A673 (cell line): ENCODE results near the gene IGSF10. TPM values are rescaled to one million over a fixed set of nuclear protein-coding genes. Genes with fewer than 3 reads are reported as not detected.

Experiments used
- BruUV-seq: library from RNA; stranded (reverse); fragments of 400-500 nt; replicated peaks from 2 replicates; lab custom pipeline; 2021; lab: Mats Ljungman, UMichigan
- CTCF ChIA-PET: fragments of 300-600 bp; sonication (Branson Sonifier 250); formaldehyde crosslinking; loops from one replicate; lab custom pipeline; 2022; ENCODE audit warnings: antibody characterized with exemption; lab: Charles Lee
- POLR2A ChIA-PET: fragments of 300-600 bp; sonication (Branson Sonifier 250); formaldehyde crosslinking; loops from one replicate; lab custom pipeline; 2022; ENCODE audit warnings: antibody characterized with exemption; ENCODE audit not compliant: low non-redundant PET; lab: Charles Lee
- DNase-seq: peaks from one replicate; pipeline ENCODE4 v3.0.0-alpha.2; 2015; ENCODE audit warnings: low spot score
- H3K27ac ChIP-seq: fragments of 200-600 bp; sonication (generic); 2 replicates; pipeline ENCODE4 v1.5.1; 2016; ENCODE audit warnings: mixed run types, low read depth, mild to moderate bottlenecking, mixed read lengths, antibody characterized with exemption, low read length; ENCODE audit not compliant: poor library complexity, severe bottlenecking
- H3K27me3 ChIP-seq: fragments of 200-600 bp; sonication (generic); replicated peaks from 2 replicates; pipeline ENCODE4 v1.6.1; 2017; ENCODE audit warnings: mixed run types, low read depth, mild to moderate bottlenecking, mixed read lengths, antibody characterized with exemption, low read length; ENCODE audit not compliant: insufficient read depth, poor library complexity
- H3K36me3 ChIP-seq: fragments of 200-600 bp; sonication (generic); 2 replicates; pipeline ENCODE4 v1.6.1; 2016; ENCODE audit warnings: mixed run types, mild to moderate bottlenecking, mixed read lengths, antibody characterized with exemption, low read length; ENCODE audit not compliant: insufficient read depth, poor library complexity, severe bottlenecking
- H3K4me1 ChIP-seq: fragments of 200-600 bp; sonication (generic); 2 replicates; pipeline ENCODE4 v1.6.1; 2017; ENCODE audit warnings: mixed run types, mild to moderate bottlenecking, mixed read lengths, antibody characterized with exemption, low read length; ENCODE audit not compliant: insufficient read depth, poor library complexity, severe bottlenecking
- H3K4me3 ChIP-seq: fragments of 200-600 bp; sonication (generic); 2 replicates; pipeline ENCODE4 v1.5.1; 2016; ENCODE audit warnings: low read depth, mixed run types, mild to moderate bottlenecking, mixed read lengths, low read length; ENCODE audit not compliant: poor library complexity, severe bottlenecking
- H3K9me3 ChIP-seq: fragments of 200-600 bp; sonication (generic); 2 replicates; pipeline ENCODE4 v1.6.1; 2016; ENCODE audit warnings: mixed run types, low read depth, mild to moderate bottlenecking, mixed read lengths, antibody characterized with exemption, low read length; ENCODE audit not compliant: poor library complexity, severe bottlenecking
- CTCF ChIP-seq: fragments of 300-800, 200-600 bp; sonication (generic); conservative IDR thresholded peaks from 2 replicates; pipeline ENCODE4 v1.5.1; 2017; ENCODE audit warnings: low read depth, mild to moderate bottlenecking, antibody characterized with exemption, low read length, moderate library complexity, mixed read lengths
- EZH2 ChIP-seq: fragments of 200-600 bp; sonication (generic); IDR thresholded peaks from 2 replicates; pipeline ENCODE4 v1.6.1; 2017; ENCODE audit warnings: borderline replicate concordance, low read depth, mild to moderate bottlenecking, mixed read lengths, antibody characterized with exemption, low read length; ENCODE audit not compliant: poor library complexity, severe bottlenecking
- intact Hi-C: fragments of 100-400 bp; cut with micrococcal nuclease; formaldehyde crosslinking; loops from one replicate; pipeline ENCODE4 v1.10.0; 2022; ENCODE audit not compliant: unreplicated experiment
- total RNA-seq: library from RNA; stranded (reverse); gene quantifications from 2 replicates; pipeline ENCODE4 v1.2.3, GENCODE V29; 2021

Gene IGSF10
- total RNA-seq, 1 experiment from 2014 or later, result 10.5 TPM

- H3K27me3 ChIP-seq, result no peaks in the 10 kb centered on the region
- ChIA-PET POLR2A (no interaction called here), CTCF (interaction anchor here (0.7 kb wide), 1 partner anchor 11 kb away, joined by 3 read pairs; no protein-coding TSS in a partner anchor)
- peaks cover 6% of the 10 kb centered on the region for H3K36me3 ChIP-seq
- no peak overlapping the region for H3K27ac ChIP-seq
- H3K9me3 ChIP-seq, result no peaks in the 10 kb centered on the region
- intact Hi-C loops, result no loop called here
- H3K4me3 ChIP-seq, result no peak overlapping the region
- BruUV-seq, result no TSS peak
- H3K4me1 ChIP-seq, result peaks cover under 1% of the 10 kb centered on the region
- no peak for DNase-seq
- TF ChIP-seq CTCF (no peak), EZH2 (no peak)
Observed at GRCh38 chr3:151456065-151456464, 4.8 kb downstream of the IGSF10 start.

- TF ChIP-seq EZH2 (no peak), CTCF (no peak)
- intact Hi-C loops, result no loop called here
- H3K27me3 ChIP-seq, result no peaks in the 10 kb centered on the region
- no TSS peak for BruUV-seq
- POLR2A ChIA-PET, result no interaction called here
- H3K27ac ChIP-seq, result no peak overlapping the region
- H3K4me1 ChIP-seq, result no peaks in the 10 kb centered on the region
- no peak overlapping the region for H3K4me3 ChIP-seq
- CTCF ChIA-PET, result no interaction called here
- peaks cover 4% of the 10 kb centered on the region for H3K9me3 ChIP-seq
- H3K36me3 ChIP-seq, result peaks cover 19% of the 10 kb centered on the region
- no peak for DNase-seq
Observed at GRCh38 chr3:151452841-151453240, 8.0 kb downstream of the IGSF10 start.

GRCh38 chr3:151452368-151452767 lies 8.5 kb downstream of the IGSF10 start:
- ChIA-PET POLR2A (no interaction called here), CTCF (no interaction called here)
- Histone ChIP-seq H3K27me3 (no peaks in the 10 kb centered on the region), H3K27ac (no peak overlapping the region), H3K9me3 (peaks cover 9% of the 10 kb centered on the region), H3K4me1 (no peaks in the 10 kb centered on the region), H3K36me3 (peaks cover 24% of the 10 kb centered on the region), H3K4me3 (no peak overlapping the region)
- DNase-seq, result no peak
- intact Hi-C loops, result no loop called here
- BruUV-seq, result no TSS peak
- TF ChIP-seq EZH2 (no peak), CTCF (no peak)
